ENCODE results near the gene IPO9.
"Not testable (repeated sequence)": the region's sequence is repeated elsewhere in the genome, so short reads cannot be mapped to it uniquely, and the experiment has no call there.

The IPO9 gene

DNA sequence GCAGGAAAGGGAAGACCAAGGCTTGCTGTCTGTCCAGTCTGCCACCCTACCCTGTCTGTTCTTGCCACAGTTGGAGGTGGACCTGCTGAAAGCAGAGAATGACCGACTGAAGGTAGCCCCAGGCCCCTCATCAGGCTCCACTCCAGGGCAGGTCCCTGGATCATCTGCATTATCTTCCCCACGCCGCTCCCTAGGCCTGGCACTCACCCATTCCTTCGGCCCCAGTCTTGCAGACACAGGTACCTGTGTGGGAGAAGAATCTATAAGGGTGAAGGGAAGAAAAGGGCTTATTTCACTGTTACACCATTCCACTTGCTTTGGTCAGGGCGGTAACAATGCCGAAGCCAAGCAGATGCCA lies 20.3 kb upstream of the IPO9 start:
- DNase-seq (ENCODE audit: extremely low read depth in 1 of 2, low read depth in 1 of 2), result no peak

DNA sequence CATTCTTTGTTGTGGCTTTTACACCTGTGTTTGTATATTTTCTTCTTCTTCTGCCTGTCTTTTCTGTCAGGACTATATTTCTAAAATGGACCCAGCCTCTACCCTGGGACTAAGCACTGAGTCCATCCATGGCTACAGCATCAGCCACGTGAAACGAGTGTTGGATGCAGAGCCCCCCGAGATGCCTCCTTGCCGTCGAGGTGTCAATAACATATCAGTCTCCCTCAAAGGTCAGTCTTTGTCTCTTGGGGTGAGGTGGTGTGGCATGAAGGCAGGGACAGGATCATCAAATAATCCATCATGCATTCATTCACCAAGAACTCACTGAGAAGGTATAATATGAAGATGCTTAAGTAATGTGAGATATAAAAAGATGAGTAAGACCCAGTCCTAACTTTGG lies 19.1 kb upstream of the IPO9 start:
- DNase-seq (ENCODE audit: extremely low read depth in 1 of 2, low read depth in 1 of 2), result no peak

DNA sequence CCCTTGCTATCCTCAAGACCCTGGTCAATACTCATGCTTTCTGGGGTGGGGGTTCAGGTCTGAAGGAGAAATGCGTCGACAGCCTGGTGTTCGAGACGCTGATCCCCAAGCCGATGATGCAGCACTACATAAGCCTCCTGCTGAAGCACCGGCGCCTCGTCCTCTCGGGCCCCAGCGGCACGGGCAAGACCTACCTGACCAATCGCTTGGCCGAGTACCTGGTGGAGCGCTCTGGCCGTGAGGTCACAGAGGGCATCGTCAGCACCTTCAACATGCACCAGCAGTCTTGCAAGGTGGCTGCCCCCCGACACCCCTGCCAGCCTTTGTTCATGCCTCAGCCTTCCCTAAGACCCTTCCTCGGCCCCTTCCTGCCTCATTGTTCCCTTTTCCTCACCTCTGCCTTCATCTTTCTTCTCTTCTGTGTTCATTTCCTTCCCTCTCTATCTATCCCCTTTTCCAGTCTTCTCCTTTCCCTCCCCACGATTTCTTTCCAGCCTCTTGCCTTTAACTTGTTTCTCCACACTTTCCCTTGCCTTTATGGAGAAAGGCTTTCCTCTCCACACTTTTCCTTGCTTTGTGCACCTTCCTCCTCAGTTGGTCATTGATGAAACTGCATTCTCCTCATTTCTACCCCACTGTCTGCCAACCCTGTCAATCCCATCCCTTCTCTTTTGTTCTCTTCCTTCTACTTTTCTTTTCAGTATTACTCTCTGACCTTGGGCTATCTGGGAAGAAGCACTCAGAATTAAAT lies 18.3 kb upstream of the IPO9 start:
- no peak for DNase-seq (ENCODE audit: extremely low read depth in 1 of 2, low read depth in 1 of 2)

DNA sequence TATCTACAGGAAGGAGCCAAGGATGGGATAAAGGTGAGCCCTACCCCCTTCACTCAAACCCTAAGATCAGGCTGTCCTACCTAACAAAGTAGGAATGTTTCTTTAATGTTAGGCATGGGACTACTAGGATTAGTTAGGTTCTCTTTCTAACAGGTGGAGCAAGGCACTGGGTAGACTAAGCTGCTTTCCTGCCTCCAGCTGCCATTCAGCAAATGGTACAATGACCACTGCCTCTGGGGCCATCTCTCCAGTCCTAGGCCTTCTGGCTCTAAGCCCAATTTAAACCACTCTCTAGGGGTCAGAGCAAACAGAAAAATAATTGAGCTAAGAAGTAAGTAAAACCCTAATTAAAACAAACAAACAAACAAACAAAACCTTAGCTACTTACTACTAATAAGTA lies 15.7 kb upstream of the IPO9 start:
- no peak for DNase-seq (ENCODE audit: extremely low read depth in 1 of 2, low read depth in 1 of 2)

DNA sequence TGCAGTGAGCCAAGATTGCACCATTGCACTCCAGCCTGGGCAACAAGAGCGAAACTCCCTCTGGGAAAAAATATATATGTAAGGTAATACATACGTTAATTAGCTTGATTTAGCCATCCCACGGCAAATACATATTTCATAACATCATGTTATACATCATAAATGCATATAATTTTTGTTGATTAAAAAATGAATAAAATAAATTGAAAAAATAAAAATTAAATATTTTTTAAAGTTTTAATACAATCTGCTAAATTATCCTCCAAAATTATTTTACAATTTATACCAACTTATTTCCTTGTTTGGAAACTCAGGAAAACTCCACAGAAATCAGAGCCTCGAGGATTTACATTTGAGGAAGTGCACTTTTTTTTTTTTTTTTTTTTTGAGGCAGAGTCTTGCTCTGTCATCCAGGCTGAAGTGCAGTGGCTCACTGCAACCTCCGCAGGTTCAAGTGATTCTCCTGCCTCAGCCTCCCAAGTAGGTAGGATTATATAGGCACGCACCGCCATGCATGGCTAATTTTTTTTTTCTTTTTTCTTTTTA lies 12.6 kb upstream of the IPO9 start:
- no peak for DNase-seq (ENCODE audit: extremely low read depth in 1 of 2, low read depth in 1 of 2)

DNA sequence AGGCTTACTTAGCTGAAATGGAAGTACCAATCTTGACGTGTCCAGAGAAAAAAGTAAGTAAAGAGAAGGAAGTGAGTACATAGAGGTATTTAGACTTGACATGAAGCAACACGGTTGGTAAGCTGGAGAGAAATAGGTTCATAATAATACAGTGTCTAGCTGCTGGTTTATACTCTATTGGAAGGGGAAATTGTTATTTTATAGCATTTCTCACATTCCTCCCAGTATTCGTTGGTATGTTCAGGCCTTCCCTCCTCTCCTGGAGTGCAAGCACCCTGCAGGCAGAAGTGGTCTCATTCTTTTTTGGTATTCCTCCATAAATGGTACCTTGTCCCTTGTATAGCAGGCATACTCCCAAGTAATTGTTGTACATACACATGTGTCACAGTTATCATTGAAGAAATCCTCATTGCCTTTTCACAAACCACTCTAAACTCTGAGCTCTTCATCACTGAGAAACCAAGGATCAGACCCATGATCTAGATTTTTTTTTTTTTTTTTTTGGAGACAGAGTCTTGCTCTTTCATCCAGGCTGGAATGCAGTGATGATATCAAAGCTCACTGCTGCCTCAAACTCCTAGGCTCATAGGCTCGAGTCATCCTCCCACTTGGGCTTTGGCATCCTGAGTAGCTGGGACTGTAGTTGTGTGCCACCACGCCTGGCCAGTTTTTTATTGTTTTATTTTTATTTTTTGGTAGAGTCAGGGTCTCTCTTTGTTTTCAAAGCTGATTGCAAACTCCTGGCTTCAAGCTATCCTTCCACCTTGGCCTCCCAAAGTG lies 9.8 kb upstream of the IPO9 start:
- DNase-seq (ENCODE audit: extremely low read depth in 1 of 2, low read depth in 1 of 2), result no peak

DNA sequence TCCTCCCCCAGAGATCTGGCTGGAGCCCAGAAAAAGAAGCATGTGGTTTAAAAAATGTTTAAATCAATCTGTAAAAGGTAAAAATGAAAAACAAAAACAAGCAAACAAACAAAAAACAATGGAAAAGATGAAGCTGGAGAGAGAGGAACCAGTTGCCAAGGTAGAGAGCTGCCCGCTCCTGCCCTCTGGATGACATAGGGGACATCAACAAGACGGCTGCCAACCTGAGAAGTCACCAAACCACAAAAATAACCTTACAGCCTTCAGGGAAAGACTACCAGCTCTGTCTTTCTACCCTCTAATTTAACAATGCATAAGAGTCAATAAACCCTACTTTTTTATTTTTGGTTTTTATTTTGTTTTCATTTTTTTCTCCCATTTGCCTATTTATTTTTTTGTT lies 8.5 kb upstream of the IPO9 start:
- no peak for DNase-seq (ENCODE audit: extremely low read depth in 1 of 2, low read depth in 1 of 2)

DNA sequence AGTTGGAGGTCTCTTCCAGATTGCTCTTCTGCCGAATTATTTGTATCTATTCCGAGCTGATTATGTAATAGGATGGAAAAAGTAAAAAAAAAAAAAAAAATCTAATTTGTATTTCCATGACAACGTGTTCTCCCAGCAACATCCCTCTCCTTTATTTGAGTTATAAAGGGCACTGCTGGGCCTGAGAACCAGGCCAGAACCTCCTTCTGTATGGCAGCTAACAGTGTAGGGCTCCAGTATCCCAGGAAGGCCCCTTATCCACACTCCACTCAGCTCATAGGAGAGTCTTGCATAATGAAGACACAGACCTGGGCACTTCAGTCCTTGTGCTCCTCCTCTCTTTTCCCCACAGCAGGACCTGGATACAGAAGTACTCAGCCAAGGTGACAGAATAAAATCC lies 3.7 kb upstream of the IPO9 start:
- no peak for DNase-seq (ENCODE audit: extremely low read depth in 1 of 2, low read depth in 1 of 2)

DNA sequence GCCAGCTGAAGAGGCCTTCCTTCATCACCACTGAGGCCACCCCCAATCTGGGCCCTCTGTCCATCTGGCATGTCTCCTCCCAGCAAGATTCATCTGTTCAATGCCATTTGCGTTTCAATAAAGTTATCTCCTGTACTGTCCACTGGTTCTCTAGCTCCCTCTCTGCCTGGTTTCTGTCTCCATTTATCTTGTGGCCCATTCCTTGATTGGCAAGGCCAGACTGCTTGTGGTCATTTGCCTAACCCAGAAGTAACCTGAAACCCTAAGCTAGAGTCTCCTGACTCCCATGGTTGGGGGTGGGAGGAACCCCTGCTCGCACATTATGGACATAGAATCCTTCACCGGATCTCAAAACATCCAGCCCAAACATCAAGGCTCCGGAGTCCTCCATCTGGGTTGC lies 2.1 kb upstream of the IPO9 start:
- no peak for DNase-seq (ENCODE audit: extremely low read depth in 1 of 2, low read depth in 1 of 2)

DNA sequence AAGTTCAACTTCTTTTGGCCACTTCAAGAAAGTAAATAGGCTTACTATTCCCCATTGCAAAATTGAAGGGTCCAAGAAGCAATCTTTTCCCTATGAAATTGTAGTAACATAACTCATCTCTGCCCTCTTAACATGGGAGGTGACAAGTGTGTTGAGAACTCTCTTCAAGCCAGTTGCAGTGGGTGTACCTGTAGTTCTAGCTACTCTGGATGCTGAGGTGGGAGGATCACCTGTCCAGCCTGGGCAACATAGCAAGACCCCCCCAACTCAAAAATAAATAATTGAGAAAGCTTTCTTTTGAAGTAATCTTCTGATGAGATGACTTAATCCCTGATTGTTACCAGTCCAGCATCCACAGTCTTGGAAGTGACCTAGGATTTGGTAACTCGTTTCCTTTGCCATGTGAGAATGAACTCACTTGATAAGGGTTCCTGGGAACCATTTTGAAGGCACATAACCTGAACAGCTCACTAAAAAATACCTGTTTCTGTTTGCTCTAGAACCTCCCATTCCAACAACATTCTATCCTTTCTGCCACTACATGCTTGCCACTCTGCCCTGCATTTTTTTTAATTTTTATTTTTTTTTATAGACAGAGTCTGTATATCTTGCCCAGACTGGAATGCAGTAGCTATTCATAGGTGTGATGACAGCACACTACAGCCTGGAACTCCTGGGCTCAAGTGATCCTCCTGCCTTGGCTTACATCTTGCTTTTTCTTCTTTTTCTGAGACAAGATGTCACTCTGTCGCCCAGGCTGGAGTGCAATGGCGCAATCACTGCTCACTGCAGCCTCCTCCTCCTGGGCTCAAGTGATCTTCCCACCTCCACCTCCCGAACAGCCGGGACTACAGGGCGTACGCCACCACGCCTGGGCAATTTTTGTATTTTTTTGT lies 1.4 kb upstream of the IPO9 start:
- no peak for DNase-seq (ENCODE audit: extremely low read depth in 1 of 2, low read depth in 1 of 2)

DNA sequence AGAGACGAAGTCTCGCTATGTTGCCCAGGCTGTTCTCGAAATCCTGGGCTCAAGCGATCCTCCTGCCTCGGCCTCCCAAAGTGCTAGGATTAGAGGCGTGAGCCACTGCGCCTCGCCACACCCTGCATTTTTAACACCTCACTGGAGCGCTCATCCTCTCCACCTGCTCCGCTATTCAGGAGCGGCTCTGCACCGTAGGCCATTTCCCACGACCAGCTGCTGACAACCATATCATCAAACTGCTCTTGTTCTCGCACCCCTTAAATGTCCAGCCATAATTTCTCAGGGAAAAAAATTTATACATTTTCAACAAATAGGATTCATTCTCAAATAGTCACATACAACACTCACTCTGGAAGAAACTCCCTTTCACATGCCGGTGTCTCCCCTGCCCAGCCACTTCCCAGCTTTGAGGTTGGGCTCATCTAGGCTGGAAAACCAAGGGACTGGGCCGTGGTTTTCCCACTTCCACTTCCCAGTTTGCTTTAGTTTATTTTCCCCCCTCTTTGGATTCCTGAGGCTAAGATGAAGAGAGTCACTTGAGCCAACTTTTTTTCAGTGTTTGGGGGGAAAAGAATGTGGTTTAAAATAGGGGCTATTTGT lies 639 bp upstream of the IPO9 start:
- DNase-seq (ENCODE audit: extremely low read depth in 1 of 2, low read depth in 1 of 2), result no peak

DNA sequence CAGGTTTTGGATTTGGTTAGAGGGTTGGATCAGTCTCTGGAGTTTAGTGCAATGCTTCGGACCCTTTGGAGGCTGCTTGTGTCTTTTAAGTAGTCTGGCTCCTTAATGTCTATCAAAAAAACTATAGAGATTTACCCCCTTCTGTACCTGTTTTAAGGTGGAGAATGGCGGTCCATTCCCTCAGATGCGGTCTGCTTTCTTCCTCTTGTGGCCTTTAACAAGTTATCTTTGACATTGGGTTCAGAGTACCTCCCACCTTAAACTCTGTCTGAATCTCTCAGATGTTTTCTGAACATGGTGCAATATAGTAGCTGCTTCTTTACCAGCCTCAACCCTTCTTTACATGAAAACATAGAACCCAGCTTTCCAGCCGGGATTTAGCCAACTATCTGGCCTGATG lies 2.4 kb downstream of the IPO9 start:
- no peak for DNase-seq (ENCODE audit: extremely low read depth in 1 of 2, low read depth in 1 of 2)

DNA sequence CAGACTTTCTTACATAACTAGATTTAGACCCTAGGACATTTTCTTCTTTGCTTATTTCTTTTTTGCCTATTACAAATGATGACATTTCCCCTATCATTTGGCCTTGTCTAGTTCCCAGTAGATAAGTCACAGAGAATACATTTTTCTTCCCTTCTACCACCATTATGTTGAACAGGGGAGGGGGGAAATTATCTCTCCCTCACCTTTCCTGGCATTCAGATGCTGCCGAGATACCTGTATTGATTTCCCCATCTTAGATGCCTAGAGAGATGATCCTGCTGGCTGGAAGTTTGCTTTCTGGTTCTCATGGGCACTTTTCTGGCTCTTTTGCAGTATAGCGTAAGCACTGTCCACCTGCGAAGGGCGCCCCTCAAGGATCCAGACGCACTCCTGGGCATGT lies 5.7 kb downstream of the IPO9 start:
- no peak for DNase-seq (ENCODE audit: extremely low read depth in 1 of 2, low read depth in 1 of 2)

DNA sequence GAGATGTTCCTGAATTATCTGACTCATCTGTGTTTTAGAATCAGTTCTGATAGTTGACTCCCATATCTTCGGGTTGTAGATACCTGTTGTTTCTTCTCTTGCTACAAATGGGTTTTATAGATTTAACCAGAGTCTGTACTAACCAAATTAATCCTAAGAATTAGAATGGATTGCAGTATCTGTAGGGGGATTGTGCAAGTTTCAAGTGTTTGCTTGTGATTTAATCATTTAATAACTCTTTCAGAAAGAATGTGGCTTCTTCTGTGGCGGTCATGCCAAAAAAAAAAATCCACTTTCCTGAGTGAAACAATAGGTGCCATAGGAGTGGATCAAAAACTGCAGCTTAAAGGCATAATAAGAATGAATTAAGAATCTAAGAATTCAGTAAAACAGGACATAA lies 9.4 kb downstream of the IPO9 start:
- DNase-seq (ENCODE audit: extremely low read depth in 1 of 2, low read depth in 1 of 2), result no peak

DNA sequence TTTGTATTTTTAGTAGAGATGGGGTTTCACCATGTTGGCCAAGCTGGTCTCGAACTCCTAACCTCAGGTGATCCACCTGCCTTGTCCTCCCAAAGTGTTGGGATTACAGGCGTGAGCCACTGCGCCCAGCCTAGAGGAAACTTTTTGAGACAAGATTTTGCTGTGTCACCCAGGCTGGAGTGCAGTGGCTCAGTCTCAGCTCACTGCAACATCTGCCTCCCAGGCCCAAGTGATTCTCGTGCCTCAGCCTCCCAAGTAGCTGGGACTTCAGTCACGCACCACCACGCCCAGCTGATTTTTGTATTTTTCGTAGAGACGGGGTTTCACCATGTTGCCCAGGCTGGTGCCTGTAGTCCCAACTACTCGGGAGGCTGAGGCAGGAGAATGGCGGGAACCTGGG lies 10.1 kb downstream of the IPO9 start:
- DNase-seq (ENCODE audit: extremely low read depth in 1 of 2, low read depth in 1 of 2), result not testable (repeated sequence)

DNA sequence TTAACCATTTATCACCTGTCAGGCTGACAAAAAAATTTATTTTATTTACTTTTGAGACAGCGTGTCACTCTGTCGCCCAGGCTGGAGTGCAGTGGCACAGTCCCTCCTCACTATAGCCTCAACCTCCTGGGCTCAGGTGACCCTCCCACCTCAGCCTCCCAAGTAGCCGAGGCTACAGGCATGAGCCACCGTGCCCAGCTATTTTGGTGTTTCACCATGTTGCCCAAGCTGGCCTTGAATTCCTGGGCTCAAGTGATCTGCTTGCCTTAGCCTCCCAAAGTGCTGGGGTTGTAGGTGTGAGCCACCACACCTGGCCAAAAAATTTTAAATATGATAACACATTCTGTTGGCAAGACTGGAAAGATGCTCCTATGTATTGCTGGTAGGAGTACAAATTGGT lies 11.1 kb downstream of the IPO9 start:
- DNase-seq (ENCODE audit: extremely low read depth in 1 of 2, low read depth in 1 of 2), result no peak

DNA sequence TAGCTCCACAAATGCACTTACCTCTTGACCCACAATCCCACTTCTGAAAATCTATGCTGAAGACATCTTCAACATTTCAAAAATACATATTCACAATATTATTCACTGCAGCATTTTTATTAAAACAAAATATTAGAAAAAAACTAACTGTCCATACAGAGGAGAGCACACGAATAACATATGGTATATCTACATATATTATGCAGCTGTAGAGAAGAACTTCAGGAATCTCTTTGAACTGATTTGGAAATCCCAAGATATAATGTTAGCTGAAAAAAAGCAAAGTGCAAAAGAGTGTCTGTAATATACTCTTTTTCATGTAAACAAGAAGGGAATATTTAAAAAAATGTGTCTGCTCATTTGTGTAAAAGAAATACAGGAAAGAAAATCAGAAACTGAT lies 11.5 kb downstream of the IPO9 start:
- DNase-seq (ENCODE audit: extremely low read depth in 1 of 2, low read depth in 1 of 2), result no peak

DNA sequence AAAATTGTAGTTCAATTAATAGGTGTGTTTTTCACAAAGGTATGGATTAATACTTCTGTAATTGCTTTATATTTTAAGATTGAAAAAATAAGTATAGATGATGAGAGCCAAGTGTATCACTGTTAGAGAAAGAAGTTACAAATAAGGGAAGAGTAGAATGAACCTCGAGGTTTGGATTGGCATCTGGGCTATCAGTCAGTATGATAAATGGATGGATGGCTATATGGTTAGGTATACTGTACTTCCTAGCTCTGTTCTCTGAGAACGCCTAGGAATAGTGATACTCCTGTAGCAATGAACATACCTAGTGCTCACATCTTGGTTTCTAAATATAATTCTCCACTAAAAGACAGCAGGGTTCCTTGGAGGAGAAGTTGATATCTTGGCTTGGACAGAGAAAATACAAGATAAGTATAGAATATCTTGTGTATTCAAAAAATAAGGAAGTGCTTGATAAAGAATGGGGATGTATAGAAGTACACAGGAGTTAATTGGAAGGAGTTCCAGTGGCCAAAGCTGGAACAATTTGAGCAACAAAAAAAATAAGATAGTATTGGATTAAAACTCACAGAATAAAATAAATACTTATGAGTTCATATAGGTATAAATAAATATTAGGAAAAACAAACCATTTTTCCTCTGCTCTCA lies 12.4 kb downstream of the IPO9 start:
- DNase-seq (ENCODE audit: extremely low read depth in 1 of 2, low read depth in 1 of 2), result no peak

DNA sequence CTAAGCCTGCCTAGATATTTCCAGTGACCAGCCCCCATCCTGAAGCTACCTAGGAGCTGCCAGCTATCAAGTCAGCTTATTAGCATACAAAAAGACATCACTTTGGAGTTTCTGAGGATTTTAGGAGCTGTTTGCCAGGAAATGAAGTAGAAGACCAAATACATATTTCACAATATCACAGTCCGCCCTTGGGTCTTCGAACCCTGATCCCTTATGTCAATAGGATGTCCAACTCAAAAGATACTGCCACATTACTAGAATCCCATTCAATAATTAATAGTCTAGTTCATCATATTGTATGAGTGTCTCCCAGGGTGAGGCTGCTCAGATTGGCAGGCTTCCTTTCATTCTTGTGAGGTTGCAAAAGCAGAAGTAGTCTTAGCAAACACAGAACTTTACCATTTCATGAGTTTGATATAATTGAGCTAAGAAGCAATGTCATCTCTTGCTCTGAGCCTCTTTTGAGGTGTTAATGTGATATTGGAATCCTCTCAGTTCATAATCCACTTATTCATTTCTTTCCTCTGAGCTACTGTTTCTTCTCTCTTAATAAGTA lies 13.6 kb downstream of the IPO9 start:
- no peak for DNase-seq (ENCODE audit: extremely low read depth in 1 of 2, low read depth in 1 of 2)
